ENCODE measurements around the gene FAM25A.

- TF ChIP-seq POLR2A (IDR thresholded peaks at IDR 0.05): no peak
- no peak for TF ChIP-seq CTCF (IDR thresholded peaks at IDR 0.05)
- TF ChIP-seq EP300 (IDR thresholded peaks at IDR 0.05): no peak
Observed at GRCh38 chr10:87054373-87055295, 34.5 kb downstream of the FAM25A start.

Data from ovary (tissue), 3 donors.